HG03108 (cell line): Measurements from ENCODE around the gene RASA4.
"Not testable (repeated sequence)": the region's sequence is repeated elsewhere in the genome, so short reads cannot be mapped to it uniquely, and the experiment has no call there.

Experiments
- ATAC-seq: cut with Tn5 transposase; IDR thresholded peaks from one replicate; pipeline ENCODE4 v1.9.1; 2021; ENCODE audit warnings: moderate library complexity; ENCODE audit not compliant: unreplicated experiment

Gene RASA4

GRCh38 chr7:102545288-102545687 lies 71.3 kb downstream of the RASA4 start:
- ATAC-seq, result not testable (repeated sequence)

GRCh38 chr7:102544372-102544771 lies 72.2 kb downstream of the RASA4 start:
- ATAC-seq, result not testable (repeated sequence)

- not testable (repeated sequence) for ATAC-seq
Measured at GRCh38 chr7:102543596-102543995, 73.0 kb downstream of the RASA4 start, which contains the start of gene UPK3BL2. Gene UPK3BL2, minus strand, starts transcription at chr7:102543696. Its CDS starts 60 bp downstream, at chr7:102543636.

DNA sequence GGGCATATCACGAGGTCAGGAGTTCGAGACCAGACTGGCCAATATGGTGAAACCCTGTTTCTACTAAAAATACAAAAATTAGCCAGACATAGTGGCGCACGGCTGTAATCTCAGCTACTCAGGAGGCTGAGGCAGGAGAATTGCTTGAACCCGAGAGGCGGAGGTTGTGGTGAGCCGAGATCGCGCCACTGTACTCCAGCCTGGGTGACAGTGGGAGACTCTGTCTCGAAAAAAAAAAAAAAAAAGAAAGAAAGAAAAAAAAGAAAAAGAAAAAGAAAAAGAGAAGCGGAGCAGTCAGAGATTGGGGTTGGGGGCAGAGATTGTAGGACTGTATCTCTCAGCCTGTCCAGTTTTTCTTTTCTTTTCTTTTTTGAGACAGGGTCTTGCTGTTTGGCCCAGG lies 73.8 kb downstream of the RASA4 start:
- not testable (repeated sequence) for ATAC-seq

- ATAC-seq, result not testable (repeated sequence)
Measured at GRCh38 chr7:102542083-102542482, 74.5 kb downstream of the RASA4 start.

- ATAC-seq, result not testable (repeated sequence)
Measured at GRCh38 chr7:102540604-102541003, 76.0 kb downstream of the RASA4 start.

DNA sequence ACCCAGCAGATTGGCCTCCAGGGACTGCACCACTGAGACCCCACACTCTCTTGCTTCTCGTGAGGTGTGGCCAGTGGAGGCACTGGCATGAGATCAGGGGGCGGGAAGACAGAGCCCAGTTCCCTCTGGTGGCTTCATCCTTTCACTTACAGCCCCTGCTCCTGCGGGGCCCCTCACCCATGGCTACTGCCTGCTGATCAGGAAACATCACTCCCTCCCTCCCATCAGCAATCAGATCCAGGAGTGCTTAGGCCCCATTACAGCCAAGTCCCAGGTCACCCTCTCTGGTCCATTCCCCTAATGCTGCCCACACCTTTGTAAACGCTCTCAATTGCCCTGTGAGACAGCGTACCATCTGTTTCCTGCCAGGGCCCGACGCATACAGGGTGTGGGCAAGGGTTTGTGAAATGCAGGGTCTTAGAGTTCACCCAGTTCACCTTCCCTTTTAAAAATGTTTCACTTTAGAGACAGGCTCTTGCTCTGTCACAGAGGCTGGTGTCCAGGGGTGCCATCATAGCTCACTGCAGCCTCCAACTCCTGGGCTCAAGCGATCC lies 81.4 kb downstream of the RASA4 start:
- ATAC-seq, result not testable (repeated sequence)

GRCh38 chr7:102532127-102532526 lies 84.4 kb downstream of the RASA4 start:
- not testable (repeated sequence) for ATAC-seq

- ATAC-seq, result not testable (repeated sequence)
Measured at GRCh38 chr7:102531583-102531982, 85.0 kb downstream of the RASA4 start.

DNA sequence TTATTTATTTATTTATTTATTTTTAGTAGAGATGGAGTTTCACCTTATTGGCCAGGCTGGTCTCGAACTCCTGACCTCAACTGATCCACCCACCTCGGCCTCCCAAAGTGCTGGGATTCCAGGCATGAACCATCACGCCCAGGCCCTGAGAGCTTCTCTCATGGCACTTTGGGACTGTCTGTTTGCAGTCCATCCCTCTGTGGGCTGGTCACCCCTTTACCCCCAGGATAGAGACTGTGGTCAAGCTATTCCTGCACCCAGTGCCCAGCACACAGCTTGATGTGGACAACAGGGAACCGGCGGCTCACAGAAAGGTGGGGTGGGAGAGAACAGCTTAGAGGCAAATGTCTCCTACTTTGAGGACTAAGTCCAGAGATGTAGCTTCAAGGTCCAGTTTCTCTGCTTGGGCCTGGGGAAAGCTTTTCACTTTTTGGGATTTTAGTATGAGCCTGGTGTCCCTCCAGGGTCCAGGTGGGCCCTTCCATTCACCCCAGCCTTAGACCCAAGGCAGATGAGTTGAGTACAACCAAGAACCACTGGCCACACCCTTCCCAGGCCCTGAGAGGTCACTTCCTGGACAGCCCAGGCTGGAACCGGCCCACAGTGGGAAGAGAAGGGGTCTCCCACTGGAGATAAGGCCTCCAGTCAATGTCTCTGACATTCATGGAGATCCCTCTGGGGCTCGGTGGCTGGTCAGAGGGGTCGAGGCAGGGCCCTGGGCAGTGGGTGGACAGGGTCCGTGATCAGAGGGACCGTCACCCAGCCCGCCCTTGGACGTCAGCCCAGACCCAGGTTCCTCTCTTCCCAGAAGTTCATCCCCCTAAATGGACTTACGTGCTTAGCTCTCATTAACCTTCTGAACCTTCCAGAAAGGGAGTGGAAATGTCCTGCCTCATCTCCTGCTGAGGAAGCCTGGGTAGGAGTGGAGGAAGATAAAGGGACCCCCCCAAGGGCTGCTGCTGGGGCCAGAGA lies 88.4 kb downstream of the RASA4 start:
- not testable (repeated sequence) for ATAC-seq

GRCh38 chr7:102527182-102527581 lies 89.4 kb downstream of the RASA4 start:
- not testable (repeated sequence) for ATAC-seq

DNA sequence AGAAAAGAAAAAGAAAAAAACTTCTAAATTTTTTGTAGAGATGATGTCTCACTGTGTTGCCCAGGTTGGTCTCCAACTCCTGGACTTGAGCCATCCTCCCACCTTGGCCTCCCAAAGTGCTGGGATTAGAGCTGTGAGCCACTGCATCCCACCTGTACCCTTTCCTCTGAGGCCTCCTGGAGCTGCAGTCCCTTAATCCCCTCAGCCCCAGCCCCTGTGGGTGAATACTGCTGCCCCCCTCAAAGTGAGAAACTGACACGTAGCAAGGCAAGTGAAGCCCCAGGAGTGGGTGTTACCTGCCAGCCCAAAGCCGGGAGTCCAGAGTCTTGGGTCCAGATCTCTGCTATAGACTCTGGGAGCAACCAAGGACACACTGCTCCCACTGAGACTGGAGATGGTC lies 91.8 kb downstream of the RASA4 start:
- not testable (repeated sequence) for ATAC-seq
